NCI-H128 (cell line): Measurements from ENCODE around the gene NKIRAS1.
"Not testable (repeated sequence)": the region's sequence is repeated elsewhere in the genome, so short reads cannot be mapped to it uniquely, and the experiment has no call there.

Experiments
- DNase-seq: peaks from one replicate; lab custom pipeline; 2025; ENCODE audit not compliant: unreplicated experiment; lab: John Stamatoyannopoulos, UW

Gene NKIRAS1

GRCh38 chr3:23940775-23941174, 24.0 kb upstream of the NKIRAS1 start:
- DNase-seq = no peak

- no peak for DNase-seq
These were observed 21.9 kb upstream of the NKIRAS1 start for GRCh38 chr3:23938688-23939087.

GRCh38 chr3:23937296-23937695, 20.5 kb upstream of the NKIRAS1 start:
- no peak for DNase-seq

- DNase-seq = no peak
These were observed 17.5 kb upstream of the NKIRAS1 start for GRCh38 chr3:23934253-23934652.

GRCh38 chr3:23932571-23932970, 15.8 kb upstream of the NKIRAS1 start:
- no peak for DNase-seq

GRCh38 chr3:23931597-23931996, 14.8 kb upstream of the NKIRAS1 start:
- no peak for DNase-seq

- no peak for DNase-seq
These were observed 11.7 kb upstream of the NKIRAS1 start for GRCh38 chr3:23928524-23928923.

GRCh38 chr3:23926736-23927135, 9.9 kb upstream of the NKIRAS1 start:
- DNase-seq = no peak

GRCh38 chr3:23926246-23926645, 9.5 kb upstream of the NKIRAS1 start:
- DNase-seq = no peak

- no peak for DNase-seq
These were observed 7.0 kb upstream of the NKIRAS1 start for GRCh38 chr3:23923786-23924185.

- no peak for DNase-seq
These were observed 4.3 kb upstream of the NKIRAS1 start for GRCh38 chr3:23921052-23921511.

- no peak for DNase-seq
These were observed 3.4 kb upstream of the NKIRAS1 start for GRCh38 chr3:23920151-23920655.

- no peak for DNase-seq
These were observed 2.8 kb upstream of the NKIRAS1 start for GRCh38 chr3:23919628-23920027.

- DNase-seq = not testable (repeated sequence)
These were observed 1.5 kb upstream of the NKIRAS1 start for GRCh38 chr3:23918331-23918730.

GRCh38 chr3:23917679-23918303, 1.0 kb upstream of the NKIRAS1 start:
- not testable (repeated sequence) for DNase-seq

- DNase-seq = no peak
These were observed 471 bp downstream of the NKIRAS1 start for GRCh38 chr3:23916152-23916885.

- no peak for DNase-seq
These were observed 1.2 kb downstream of the NKIRAS1 start for GRCh38 chr3:23915537-23916108.

GRCh38 chr3:23913873-23914743, 2.7 kb downstream of the NKIRAS1 start:
- no peak for DNase-seq

GRCh38 chr3:23913182-23913581, 3.6 kb downstream of the NKIRAS1 start:
- DNase-seq = no peak

- not testable (repeated sequence) for DNase-seq
These were observed 4.5 kb downstream of the NKIRAS1 start for GRCh38 chr3:23912335-23912734.

GRCh38 chr3:23911397-23911796, 5.4 kb downstream of the NKIRAS1 start:
- no peak for DNase-seq
